DND-41 (cell line): ENCODE measurements around the gene CFAP45.

Experiments
- EZH2 ChIP-seq: IDR thresholded peaks from 3 replicates; pipeline ENCODE4 v1.6.1; 2012; ENCODE audit warnings: borderline replicate concordance, low read depth, mild to moderate bottlenecking, moderate library complexity, low read length, inconsistent platforms; ENCODE audit not compliant: severe bottlenecking
- TF ChIP-seq, protein P1 (sequence below): IDR thresholded peaks from 2 replicates; pipeline ENCODE4 v1.5.1; 2012; ENCODE audit warnings: borderline replicate concordance, low read length, moderate library complexity, mild to moderate bottlenecking; ENCODE audit not compliant: poor library complexity, severe bottlenecking; ENCODE audit errors: extremely low read depth

DNA sequence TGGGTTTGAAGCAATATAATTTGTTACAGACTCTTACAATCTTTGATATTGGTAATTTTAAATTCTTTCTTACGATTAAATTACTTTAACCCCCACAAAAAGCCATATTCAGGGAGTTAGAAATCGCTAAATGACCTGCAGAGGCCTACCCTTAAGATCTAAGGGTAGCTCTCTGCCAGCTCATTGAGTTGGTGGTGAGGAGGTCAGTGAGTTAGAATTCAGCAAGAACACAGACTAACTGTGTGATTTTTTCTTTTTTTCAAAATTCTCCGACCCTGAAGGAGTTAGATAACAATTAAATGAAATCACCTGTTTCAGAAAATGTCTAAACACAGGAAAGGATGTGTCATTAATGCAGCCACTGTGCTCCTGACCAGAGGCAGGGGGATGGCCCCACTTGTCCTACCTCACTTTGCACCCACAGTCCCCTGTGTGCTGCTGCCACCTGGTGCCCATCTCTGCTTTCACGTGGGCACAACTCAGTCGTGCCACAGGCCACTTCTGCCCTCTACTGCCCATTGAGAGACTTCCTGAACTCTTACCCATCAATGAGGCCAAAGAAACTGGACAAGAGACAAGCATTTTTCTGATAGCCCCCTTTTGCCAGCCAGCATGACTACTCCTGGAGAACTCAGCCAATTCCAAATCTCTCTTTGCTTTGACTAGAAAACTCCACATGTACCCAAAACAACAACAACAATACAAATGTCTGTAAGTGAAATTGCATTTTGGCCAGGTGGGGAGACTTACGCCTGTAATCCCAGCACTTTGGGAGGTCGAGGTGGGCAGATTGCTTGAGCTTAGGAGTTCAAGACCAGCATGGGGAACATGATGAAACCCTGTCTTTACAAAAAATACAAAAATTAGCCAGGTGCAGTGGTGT is 8.4 kb downstream of the CFAP45 start:
- no peak for TF ChIP-seq EZH2
- TF ChIP-seq, protein P1, sequence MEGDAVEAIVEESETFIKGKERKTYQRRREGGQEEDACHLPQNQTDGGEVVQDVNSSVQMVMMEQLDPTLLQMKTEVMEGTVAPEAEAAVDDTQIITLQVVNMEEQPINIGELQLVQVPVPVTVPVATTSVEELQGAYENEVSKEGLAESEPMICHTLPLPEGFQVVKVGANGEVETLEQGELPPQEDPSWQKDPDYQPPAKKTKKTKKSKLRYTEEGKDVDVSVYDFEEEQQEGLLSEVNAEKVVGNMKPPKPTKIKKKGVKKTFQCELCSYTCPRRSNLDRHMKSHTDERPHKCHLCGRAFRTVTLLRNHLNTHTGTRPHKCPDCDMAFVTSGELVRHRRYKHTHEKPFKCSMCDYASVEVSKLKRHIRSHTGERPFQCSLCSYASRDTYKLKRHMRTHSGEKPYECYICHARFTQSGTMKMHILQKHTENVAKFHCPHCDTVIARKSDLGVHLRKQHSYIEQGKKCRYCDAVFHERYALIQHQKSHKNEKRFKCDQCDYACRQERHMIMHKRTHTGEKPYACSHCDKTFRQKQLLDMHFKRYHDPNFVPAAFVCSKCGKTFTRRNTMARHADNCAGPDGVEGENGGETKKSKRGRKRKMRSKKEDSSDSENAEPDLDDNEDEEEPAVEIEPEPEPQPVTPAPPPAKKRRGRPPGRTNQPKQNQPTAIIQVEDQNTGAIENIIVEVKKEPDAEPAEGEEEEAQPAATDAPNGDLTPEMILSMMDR = peak; percentile 77
